HL-60 (cell line): ENCODE results near the gene PRDM16.

Experiments used
- POLR2AphosphoS5 ChIP-seq: IDR thresholded peaks from 2 replicates; pipeline ENCODE4 v1.6.1; 2012; ENCODE audit warnings: low read depth
- TF ChIP-seq, protein P1 (sequence below): IDR thresholded peaks from one replicate; pipeline ENCODE4 v1.5.1; 2011; ENCODE audit warnings: low read length, control low read depth, inconsistent platforms; ENCODE audit not compliant: insufficient read depth
- TF ChIP-seq, protein P2 (sequence below): IDR thresholded peaks from 2 replicates; pipeline ENCODE4 v1.6.1; 2012; ENCODE audit warnings: low read depth; ENCODE audit not compliant: insufficient replicate concordance

DNA sequence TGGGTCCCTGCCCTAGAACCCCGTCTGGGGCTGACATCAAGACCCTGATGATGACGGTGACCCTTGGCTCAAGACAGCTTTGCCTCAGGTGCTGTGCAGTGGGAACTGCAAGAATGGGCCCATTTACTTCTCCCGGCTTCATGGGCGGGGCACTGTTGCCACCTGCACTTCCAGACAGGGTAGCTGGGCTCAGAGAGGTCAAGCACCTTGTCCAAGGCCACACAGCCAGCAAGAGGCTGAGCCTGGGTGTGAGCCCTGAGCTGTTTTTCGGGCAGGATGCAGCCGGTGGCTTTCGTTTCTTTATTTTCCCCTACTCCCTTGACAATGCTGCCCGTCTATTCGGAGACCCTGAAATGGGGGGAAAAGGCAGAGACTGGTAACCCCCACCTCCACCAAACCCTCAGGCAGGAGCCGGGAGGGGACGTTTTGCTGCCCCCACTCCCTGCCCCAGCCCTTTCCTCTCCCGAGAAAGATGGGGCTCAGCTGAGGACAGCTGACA is 91.7 kb downstream of the PRDM16 start:
- TF ChIP-seq, protein P1, sequence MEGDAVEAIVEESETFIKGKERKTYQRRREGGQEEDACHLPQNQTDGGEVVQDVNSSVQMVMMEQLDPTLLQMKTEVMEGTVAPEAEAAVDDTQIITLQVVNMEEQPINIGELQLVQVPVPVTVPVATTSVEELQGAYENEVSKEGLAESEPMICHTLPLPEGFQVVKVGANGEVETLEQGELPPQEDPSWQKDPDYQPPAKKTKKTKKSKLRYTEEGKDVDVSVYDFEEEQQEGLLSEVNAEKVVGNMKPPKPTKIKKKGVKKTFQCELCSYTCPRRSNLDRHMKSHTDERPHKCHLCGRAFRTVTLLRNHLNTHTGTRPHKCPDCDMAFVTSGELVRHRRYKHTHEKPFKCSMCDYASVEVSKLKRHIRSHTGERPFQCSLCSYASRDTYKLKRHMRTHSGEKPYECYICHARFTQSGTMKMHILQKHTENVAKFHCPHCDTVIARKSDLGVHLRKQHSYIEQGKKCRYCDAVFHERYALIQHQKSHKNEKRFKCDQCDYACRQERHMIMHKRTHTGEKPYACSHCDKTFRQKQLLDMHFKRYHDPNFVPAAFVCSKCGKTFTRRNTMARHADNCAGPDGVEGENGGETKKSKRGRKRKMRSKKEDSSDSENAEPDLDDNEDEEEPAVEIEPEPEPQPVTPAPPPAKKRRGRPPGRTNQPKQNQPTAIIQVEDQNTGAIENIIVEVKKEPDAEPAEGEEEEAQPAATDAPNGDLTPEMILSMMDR = no peak
- TF ChIP-seq POLR2AphosphoS5 = no peak
- TF ChIP-seq, protein P2, sequence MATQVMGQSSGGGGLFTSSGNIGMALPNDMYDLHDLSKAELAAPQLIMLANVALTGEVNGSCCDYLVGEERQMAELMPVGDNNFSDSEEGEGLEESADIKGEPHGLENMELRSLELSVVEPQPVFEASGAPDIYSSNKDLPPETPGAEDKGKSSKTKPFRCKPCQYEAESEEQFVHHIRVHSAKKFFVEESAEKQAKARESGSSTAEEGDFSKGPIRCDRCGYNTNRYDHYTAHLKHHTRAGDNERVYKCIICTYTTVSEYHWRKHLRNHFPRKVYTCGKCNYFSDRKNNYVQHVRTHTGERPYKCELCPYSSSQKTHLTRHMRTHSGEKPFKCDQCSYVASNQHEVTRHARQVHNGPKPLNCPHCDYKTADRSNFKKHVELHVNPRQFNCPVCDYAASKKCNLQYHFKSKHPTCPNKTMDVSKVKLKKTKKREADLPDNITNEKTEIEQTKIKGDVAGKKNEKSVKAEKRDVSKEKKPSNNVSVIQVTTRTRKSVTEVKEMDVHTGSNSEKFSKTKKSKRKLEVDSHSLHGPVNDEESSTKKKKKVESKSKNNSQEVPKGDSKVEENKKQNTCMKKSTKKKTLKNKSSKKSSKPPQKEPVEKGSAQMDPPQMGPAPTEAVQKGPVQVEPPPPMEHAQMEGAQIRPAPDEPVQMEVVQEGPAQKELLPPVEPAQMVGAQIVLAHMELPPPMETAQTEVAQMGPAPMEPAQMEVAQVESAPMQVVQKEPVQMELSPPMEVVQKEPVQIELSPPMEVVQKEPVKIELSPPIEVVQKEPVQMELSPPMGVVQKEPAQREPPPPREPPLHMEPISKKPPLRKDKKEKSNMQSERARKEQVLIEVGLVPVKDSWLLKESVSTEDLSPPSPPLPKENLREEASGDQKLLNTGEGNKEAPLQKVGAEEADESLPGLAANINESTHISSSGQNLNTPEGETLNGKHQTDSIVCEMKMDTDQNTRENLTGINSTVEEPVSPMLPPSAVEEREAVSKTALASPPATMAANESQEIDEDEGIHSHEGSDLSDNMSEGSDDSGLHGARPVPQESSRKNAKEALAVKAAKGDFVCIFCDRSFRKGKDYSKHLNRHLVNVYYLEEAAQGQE = no peak
